ENCODE data around the gene TAF3. TPM values are rescaled to one million over a fixed set of nuclear protein-coding genes. Genes with fewer than 3 reads are reported as not detected.

The TAF3 gene
- total RNA-seq, 2 experiments from 2014 or later: 12.6 to 12.8 TPM

DNA sequence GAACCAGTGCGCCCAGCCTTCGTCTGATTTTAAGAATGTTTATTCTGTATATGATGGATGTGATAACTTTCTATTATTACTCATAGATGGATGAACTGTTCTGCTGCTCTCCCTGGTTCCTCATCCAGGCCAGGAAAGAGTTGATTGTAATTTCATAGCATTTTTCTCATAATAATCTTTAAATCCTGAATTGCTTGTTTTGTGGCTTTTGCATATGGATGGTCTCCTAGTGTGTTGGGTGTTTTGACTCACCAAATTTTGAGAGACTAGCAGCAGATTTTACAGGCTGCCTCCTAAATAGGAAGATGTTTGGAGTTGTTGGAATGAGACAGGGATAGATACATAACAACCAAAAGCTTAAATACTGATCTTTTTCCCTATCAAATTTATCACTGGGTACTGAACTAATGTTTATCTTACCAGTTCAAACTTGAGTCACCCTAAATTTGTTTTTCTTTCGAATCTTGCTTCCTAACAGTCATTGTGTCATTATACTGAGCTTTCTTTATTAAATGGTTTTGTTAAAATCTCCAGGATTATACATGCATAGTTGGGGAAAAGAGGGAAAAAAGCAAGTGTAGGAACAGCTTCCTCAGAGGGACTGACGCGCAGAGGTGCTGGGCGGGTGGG is 130.2 kb downstream of the TAF3 start:
- H3K27me3 Mint-ChIP-seq (ENCODE audit: low read depth): no peaks in the 10 kb centered on the region
- CTCF ChIA-PET: interaction anchor here (0.6 kb wide), 1 partner anchor 1502 kb away, joined by 3 read pairs; no protein-coding TSS in a partner anchor
- H3K27ac Mint-ChIP-seq: no peak overlapping the region
- H3K4me1 Mint-ChIP-seq (ENCODE audit: low read depth): peaks cover 21% of the 10 kb centered on the region
- H3K36me3 Mint-ChIP-seq (ENCODE audit: low read depth): peaks cover 4% of the 10 kb centered on the region
- DNase-seq: no peak
- intact Hi-C loops (cut with micrococcal nuclease): no loop called here
- H3K9me3 Mint-ChIP-seq: no peaks in the 10 kb centered on the region
- H3K4me3 Mint-ChIP-seq: no peak overlapping the region

DNA sequence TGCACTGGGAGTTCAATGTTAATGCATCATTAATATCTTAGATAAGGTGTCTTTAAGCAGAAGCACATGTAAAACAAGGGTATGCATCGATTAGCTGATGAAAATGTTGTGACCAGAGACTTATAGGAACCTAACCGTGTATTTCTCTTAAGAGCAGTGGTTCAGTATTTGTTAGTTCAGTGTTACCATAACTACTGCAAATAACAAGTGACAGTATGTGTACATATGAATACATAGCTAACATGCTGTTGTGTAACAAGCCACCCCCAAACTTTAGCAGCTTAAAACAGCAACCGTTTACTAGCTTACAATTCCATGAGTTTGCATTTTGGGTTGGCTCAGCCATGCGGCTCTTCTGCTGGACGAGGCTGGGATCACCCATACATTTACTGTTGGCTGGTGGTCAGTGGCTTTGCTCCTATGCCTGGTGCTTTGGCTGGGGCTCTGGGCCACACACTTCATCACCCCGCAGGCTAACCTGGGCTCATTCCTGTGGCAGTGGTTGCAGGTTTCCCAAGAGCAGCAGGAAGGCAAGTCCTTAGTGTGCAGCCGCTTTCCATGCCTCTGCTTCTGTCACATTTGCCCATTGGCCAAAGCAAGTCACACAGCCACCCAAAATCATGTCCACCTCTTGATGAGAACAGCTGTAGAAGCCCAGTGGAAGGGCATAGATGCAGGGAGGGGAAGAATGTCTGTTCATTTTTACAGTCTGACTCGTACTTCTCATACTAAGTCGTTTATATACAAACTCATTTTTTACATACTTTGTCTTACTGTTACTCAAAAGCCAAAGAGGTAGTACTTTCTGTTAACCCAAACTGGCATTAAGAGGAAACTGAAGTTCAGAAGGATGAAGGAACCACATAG is 132.9 kb downstream of the TAF3 start:
- peaks cover 16% of the 10 kb centered on the region for H3K4me1 Mint-ChIP-seq (ENCODE audit: low read depth)

DNA sequence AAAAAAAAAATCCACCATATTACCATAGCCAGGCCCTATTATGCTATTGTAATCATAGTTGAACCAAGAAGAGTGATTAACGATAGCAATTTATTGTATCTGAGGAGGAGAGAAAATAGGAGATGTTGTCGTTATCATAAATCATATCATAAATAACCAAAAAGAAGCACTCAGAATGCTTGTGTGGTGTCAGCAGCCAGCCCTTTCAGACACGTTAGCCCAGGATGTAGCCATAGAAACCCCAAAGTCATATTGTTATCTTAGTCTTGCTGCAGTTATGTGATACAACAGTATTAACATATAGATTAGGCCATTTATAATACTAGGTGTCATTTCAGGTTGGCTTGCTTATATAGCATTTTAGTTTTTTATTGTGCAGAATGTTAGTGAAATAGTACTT is 134.0 kb downstream of the TAF3 start:
- Mint-ChIP-seq H3K4me3 (no peak overlapping the region), H3K4me1 (ENCODE audit: low read depth) (peaks cover 24% of the 10 kb centered on the region), H3K36me3 (ENCODE audit: low read depth) (peaks cover 7% of the 10 kb centered on the region), H3K27ac (no peak overlapping the region), H3K9me3 (no peaks in the 10 kb centered on the region), H3K27me3 (ENCODE audit: low read depth) (no peaks in the 10 kb centered on the region)
- no peak for DNase-seq
- intact Hi-C loops (cut with micrococcal nuclease): no loop called here
- CTCF ChIA-PET: no interaction called here

More for the DNA sequence above, 132.9 kb downstream of the TAF3 start:
- DNase-seq: no peak
- no peaks in the 10 kb centered on the region for H3K27me3 Mint-ChIP-seq (ENCODE audit: low read depth)
- H3K4me3 Mint-ChIP-seq: no peak overlapping the region
- H3K9me3 Mint-ChIP-seq: no peaks in the 10 kb centered on the region
- CTCF ChIA-PET: no interaction called here
- H3K27ac Mint-ChIP-seq: no peak overlapping the region
- peaks cover 4% of the 10 kb centered on the region for H3K36me3 Mint-ChIP-seq (ENCODE audit: low read depth)
- intact Hi-C loops (cut with micrococcal nuclease): no loop called here

DNA sequence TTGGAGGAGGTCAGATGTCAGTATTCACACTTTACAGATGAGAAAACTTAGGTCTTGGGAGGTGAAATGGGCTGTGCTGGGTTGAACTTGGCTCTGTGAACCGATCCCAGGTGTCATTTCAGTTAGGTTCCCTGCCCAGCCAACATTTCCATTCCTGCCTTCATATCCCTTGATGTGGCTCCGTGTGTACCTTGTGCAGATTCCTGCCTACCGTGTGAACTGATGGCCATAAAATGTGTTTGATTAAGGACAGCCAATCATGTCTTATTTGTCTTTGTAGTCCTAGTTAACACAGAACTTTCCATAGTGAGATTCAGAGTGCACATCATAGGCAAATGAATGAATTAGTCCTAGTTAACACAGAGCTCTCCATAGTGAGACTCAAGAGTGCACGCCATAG is 135.1 kb downstream of the TAF3 start:
- CTCF ChIA-PET: no interaction called here
- Mint-ChIP-seq H3K9me3 (no peaks in the 10 kb centered on the region), H3K36me3 (ENCODE audit: low read depth) (peaks cover 3% of the 10 kb centered on the region), H3K4me3 (no peak overlapping the region), H3K27ac (no peak overlapping the region), H3K4me1 (ENCODE audit: low read depth) (peaks cover 21% of the 10 kb centered on the region), H3K27me3 (ENCODE audit: low read depth) (no peaks in the 10 kb centered on the region)
- intact Hi-C loops (cut with micrococcal nuclease): no loop called here
- no peak for DNase-seq

- no peak overlapping the region for H3K4me3 Mint-ChIP-seq
- CTCF ChIA-PET: interaction anchor here (0.7 kb wide), 1 partner anchor 17 kb away, joined by 3 read pairs; no protein-coding TSS in a partner anchor
- H3K27ac Mint-ChIP-seq: no peak overlapping the region
- H3K9me3 Mint-ChIP-seq: no peaks in the 10 kb centered on the region
- peaks cover 2% of the 10 kb centered on the region for H3K36me3 Mint-ChIP-seq (ENCODE audit: low read depth)
- no peaks in the 10 kb centered on the region for H3K27me3 Mint-ChIP-seq (ENCODE audit: low read depth)
- DNase-seq: no peak
- intact Hi-C loops (cut with micrococcal nuclease): no loop called here
- H3K4me1 Mint-ChIP-seq (ENCODE audit: low read depth): peaks cover 17% of the 10 kb centered on the region
Measured at GRCh38 chr10:7955446-7955845, 137.1 kb downstream of the TAF3 start.

- CTCF ChIA-PET: no interaction called here
- intact Hi-C loops (cut with micrococcal nuclease): no loop called here
- DNase-seq: no peak
- Mint-ChIP-seq H3K27me3 (ENCODE audit: low read depth) (no peaks in the 10 kb centered on the region), H3K27ac (no peak overlapping the region), H3K36me3 (ENCODE audit: low read depth) (peaks cover 2% of the 10 kb centered on the region), H3K4me3 (no peak overlapping the region), H3K9me3 (no peaks in the 10 kb centered on the region), H3K4me1 (ENCODE audit: low read depth) (peaks cover 17% of the 10 kb centered on the region)
Measured at GRCh38 chr10:7956508-7956907, 138.2 kb downstream of the TAF3 start.

DNA sequence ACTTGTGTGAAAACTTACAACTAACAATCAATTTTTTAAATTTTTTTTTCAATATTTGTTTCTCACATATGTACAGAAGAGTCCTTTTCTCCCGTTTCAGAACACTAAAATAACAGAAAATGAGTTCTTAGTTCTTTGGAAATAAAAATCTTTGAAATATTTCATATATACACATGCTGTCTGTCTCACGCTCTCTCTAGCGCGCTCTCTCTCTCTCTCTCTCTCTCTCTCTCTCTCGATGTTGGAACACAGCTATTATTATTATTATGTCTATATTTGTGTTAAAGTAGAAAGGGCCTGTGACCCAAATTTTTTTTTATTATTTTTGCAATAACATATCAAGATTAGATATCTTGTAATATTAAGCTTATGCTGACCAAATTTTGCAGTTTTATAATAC is 139.3 kb downstream of the TAF3 start:
- no peaks in the 10 kb centered on the region for H3K9me3 Mint-ChIP-seq
- peaks cover 12% of the 10 kb centered on the region for H3K4me1 Mint-ChIP-seq (ENCODE audit: low read depth)
- peaks cover 2% of the 10 kb centered on the region for H3K36me3 Mint-ChIP-seq (ENCODE audit: low read depth)
- DNase-seq: no peak
- H3K4me3 Mint-ChIP-seq: no peak overlapping the region
- intact Hi-C loops (cut with micrococcal nuclease): no loop called here
- CTCF ChIA-PET: interaction anchor here (0.7 kb wide), 1 partner anchor 847 kb away, joined by 3 read pairs; no protein-coding TSS in a partner anchor
- no peak overlapping the region for H3K27ac Mint-ChIP-seq
- no peaks in the 10 kb centered on the region for H3K27me3 Mint-ChIP-seq (ENCODE audit: low read depth)

GRCh38 chr10:7958442-7958841 is 140.1 kb downstream of the TAF3 start:
- no peak overlapping the region for H3K27ac Mint-ChIP-seq
- H3K4me3 Mint-ChIP-seq: no peak overlapping the region
- H3K36me3 Mint-ChIP-seq (ENCODE audit: low read depth): peaks cover 6% of the 10 kb centered on the region
- H3K27me3 Mint-ChIP-seq (ENCODE audit: low read depth): no peaks in the 10 kb centered on the region
- intact Hi-C loops (cut with micrococcal nuclease): no loop called here
- CTCF ChIA-PET: interaction anchor here (0.7 kb wide), 1 partner anchor 846 kb away, joined by 3 read pairs; no protein-coding TSS in a partner anchor
- H3K4me1 Mint-ChIP-seq (ENCODE audit: low read depth): peaks cover 11% of the 10 kb centered on the region
- H3K9me3 Mint-ChIP-seq: no peaks in the 10 kb centered on the region
- DNase-seq: no peak

DNA sequence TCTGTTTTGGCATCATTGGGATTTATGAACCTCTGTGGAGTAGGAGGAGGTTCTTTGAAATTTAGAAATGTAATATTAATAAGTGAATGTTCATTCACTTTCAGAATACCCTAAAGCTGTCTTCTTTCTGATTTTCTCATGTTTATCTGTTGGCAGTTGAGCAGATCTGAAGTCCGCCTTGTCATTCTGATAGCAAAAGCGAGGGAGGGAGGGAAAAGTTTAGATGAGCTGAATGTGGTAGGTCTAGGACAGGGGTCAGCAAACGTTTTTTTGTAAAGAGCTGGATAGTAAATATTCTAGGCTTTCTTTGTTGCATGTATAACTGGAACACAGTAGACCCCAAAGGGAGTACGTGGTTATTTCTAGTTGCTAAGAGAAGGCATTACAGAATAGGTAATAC is 141.8 kb downstream of the TAF3 start:
- Mint-ChIP-seq H3K27ac (no peak overlapping the region), H3K27me3 (ENCODE audit: low read depth) (no peaks in the 10 kb centered on the region), H3K36me3 (ENCODE audit: low read depth) (peaks cover 20% of the 10 kb centered on the region), H3K9me3 (no peaks in the 10 kb centered on the region), H3K4me3 (no peak overlapping the region), H3K4me1 (ENCODE audit: low read depth) (peaks cover 11% of the 10 kb centered on the region)
- CTCF ChIA-PET: no interaction called here
- no peak for DNase-seq
- intact Hi-C loops (cut with micrococcal nuclease): no loop called here

DNA sequence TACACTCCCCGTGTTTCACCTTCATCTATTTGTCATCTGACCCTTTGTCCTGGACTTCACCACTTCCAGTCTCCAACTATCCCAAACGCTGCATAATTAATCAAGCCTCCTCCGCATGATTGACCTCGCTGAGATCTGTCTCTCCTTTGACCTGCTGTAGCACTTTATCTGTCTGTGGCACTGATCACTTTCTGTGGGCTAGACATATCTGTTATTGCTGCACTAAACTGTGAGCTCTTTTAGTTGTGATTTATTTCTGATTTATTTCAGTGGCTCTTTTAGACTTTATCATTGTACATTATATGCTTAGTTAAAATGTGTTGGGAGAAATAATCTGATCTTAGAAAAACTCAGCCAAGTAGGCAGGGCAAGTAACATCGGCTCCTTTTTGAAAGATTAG is 144.3 kb downstream of the TAF3 start:
- CTCF ChIA-PET: no interaction called here
- H3K4me3 Mint-ChIP-seq: no peak overlapping the region
- peaks cover 24% of the 10 kb centered on the region for H3K36me3 Mint-ChIP-seq (ENCODE audit: low read depth)
- H3K27me3 Mint-ChIP-seq (ENCODE audit: low read depth): no peaks in the 10 kb centered on the region
- no peaks in the 10 kb centered on the region for H3K9me3 Mint-ChIP-seq
- intact Hi-C loops (cut with micrococcal nuclease): no loop called here
- H3K4me1 Mint-ChIP-seq (ENCODE audit: low read depth): peaks cover 4% of the 10 kb centered on the region
- no peak overlapping the region for H3K27ac Mint-ChIP-seq
- no peak for DNase-seq

- DNase-seq: no peak
- Mint-ChIP-seq H3K9me3 (no peaks in the 10 kb centered on the region), H3K4me3 (no peak overlapping the region), H3K27me3 (ENCODE audit: low read depth) (no peaks in the 10 kb centered on the region), H3K36me3 (ENCODE audit: low read depth) (peaks cover 30% of the 10 kb centered on the region), H3K27ac (no peak overlapping the region), H3K4me1 (ENCODE audit: low read depth) (peaks cover 8% of the 10 kb centered on the region)
- CTCF ChIA-PET: no interaction called here
- intact Hi-C loops (cut with micrococcal nuclease): no loop called here
Measured at GRCh38 chr10:7965457-7965856, 147.2 kb downstream of the TAF3 start.

DNA sequence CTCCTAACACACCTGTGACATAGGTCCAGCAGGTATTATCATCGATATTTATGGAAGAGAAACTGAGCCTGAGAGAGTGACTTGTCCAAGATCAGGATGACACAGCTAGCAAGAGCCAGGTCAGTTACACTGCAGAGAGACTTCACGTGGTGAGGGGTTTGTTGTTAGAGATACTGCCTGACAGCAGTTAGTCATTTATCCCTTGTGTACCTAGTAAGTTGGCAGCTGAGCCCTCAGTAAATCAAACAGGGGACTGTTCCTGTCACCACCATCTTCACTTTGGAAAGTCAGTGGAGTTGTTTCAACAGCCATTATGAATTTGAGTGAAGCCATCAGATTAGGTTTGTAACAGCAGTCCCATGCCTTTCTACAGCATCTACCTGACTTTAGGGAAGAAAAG is 148.7 kb downstream of the TAF3 start:
- Mint-ChIP-seq H3K9me3 (no peaks in the 10 kb centered on the region), H3K4me1 (ENCODE audit: low read depth) (peaks cover 8% of the 10 kb centered on the region), H3K27ac (no peak overlapping the region), H3K4me3 (no peak overlapping the region), H3K27me3 (ENCODE audit: low read depth) (no peaks in the 10 kb centered on the region), H3K36me3 (ENCODE audit: low read depth) (peaks cover 35% of the 10 kb centered on the region)
- DNase-seq: no peak
- intact Hi-C loops (cut with micrococcal nuclease): no loop called here
- CTCF ChIA-PET: no interaction called here

Data from activated naive CD4-positive, alpha-beta T cell treated with anti-CD3 and anti-CD28 coated beads for 36 hours (primary cell).